Measurements from ENCODE around the gene BAAT.
"Not testable (repeated sequence)": the region's sequence is repeated elsewhere in the genome, so short reads cannot be mapped to it uniquely, and the experiment has no call there.

The BAAT gene

GRCh38 chr9:101384873-101385536, at the start of gene BAAT:
BAAT (minus strand) TSS chr9:101385006; CDS start chr9:101371404, 13,602 bp downstream.
- DNase-seq (ENCODE audit: low read depth, low spot score) = not testable (repeated sequence)

DNA sequence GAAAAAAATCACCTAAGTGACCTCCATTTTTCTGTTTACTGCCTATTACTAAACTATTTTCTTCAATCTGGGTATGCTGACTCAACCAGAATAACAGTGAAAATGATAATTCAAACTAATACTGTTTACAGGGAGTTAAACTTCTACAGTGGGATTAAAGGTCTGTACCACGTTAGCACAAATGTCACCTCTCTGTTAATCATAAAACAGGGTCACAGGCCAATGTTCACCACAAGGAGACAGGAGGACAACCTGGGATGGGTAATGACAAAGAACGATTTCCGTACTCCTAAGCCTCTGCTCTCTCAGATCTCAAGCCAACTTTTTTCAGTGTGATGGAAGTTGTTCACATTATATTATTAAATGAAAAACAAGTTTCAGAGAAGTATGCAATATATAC, 48.4 kb upstream of the BAAT start:
- DNase-seq (ENCODE audit: low read depth, low spot score) = no peak

GRCh38 chr9:101432740-101433139, 47.9 kb upstream of the BAAT start:
- DNase-seq (ENCODE audit: low read depth, low spot score) = no peak

GRCh38 chr9:101432171-101432570, 47.4 kb upstream of the BAAT start:
- no peak for DNase-seq (ENCODE audit: low read depth, low spot score)

GRCh38 chr9:101429736-101430135, 44.9 kb upstream of the BAAT start:
- DNase-seq (ENCODE audit: low read depth, low spot score) = no peak

DNA sequence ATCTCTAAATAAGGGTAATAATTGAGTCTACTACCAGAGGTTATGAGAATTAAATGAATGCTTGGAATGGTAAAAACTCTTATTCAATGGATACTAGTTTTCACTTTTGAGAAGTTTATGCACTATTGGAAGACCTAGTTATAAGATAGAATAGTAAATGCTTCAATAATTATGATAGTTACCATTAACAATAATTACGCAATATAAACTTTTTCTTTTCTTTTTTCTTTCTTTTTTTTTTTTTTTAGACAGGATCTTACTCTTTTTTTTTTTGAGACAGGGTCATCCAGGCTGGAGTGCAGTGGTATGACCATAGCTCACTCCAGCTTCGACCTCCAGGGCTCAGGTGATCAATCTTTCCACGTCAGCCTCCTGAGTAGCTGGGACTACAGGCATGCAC, 44.1 kb upstream of the BAAT start:
- no peak for DNase-seq (ENCODE audit: low read depth, low spot score)

GRCh38 chr9:101427957-101428655, 43.3 kb upstream of the BAAT start:
- no peak for DNase-seq (ENCODE audit: low read depth, low spot score)

- no peak for DNase-seq (ENCODE audit: low read depth, low spot score)
These were observed 42.6 kb upstream of the BAAT start for GRCh38 chr9:101427358-101427757.

GRCh38 chr9:101421653-101422065, 36.9 kb upstream of the BAAT start:
- DNase-seq (ENCODE audit: low read depth, low spot score) = no peak

- DNase-seq (ENCODE audit: low read depth, low spot score) = no peak
These were observed 35.1 kb upstream of the BAAT start for GRCh38 chr9:101419863-101420262.

- no peak for DNase-seq (ENCODE audit: low read depth, low spot score)
These were observed 34.0 kb upstream of the BAAT start for GRCh38 chr9:101418518-101419430.

DNA sequence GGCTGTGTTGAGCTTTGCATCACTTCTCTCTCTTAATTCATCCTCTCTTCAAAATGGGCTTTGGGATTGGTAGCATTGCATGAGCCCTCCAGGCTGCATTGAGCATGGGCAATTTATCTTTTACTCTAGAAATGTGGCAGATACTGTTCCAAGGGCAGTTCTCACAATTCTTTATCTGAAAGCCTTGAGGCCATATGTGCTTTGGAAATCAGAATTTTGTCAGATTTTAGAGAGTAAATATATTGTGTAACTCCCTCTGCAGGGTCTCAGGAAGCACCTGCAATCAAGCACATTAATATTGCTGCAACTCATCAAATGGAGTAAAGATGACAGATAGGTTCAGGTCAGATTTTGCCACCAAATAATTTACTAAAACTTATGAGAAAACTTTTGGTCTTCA, 33.2 kb upstream of the BAAT start:
- no peak for DNase-seq (ENCODE audit: low read depth, low spot score)

DNA sequence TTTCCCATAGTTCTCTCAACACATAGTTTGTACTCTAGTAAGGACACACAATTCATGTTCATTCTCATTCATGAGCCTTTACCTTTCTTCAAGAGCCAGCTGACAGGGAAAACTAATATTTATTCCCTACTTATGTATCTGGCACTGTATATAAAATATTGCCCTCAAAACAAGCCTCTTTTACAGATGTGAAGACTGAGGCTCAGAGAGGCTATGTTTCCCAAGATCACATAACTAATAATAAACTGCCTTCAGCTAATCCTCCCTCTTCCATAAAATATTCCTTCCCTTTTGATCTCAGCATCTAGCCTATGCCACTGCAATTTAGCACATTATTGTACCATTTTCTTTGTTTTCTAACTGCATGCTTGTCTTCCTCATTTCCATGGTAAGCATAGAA, 32.6 kb upstream of the BAAT start:
- no peak for DNase-seq (ENCODE audit: low read depth, low spot score)

DNA sequence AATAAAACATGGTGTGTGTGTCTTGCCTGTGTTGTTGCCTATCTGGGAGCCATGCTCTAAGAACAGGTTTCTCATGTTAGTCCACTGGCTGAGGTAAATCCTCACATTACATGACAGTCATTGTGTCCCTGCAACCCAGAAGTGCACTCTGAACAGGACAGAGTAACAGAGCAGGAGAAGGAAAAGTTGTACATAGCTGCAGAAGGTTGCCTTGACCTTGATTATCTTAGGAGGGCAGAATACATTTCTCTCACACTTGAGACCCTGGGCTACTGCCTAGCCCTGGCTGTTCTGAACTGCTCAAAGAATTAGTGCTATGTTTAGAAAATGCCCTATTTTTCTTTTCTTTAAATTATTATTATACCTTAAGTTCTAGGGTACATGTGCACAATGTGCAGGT, 30.8 kb upstream of the BAAT start:
- DNase-seq (ENCODE audit: low read depth, low spot score) = no peak

GRCh38 chr9:101414839-101415238, 30.0 kb upstream of the BAAT start:
- no peak for DNase-seq (ENCODE audit: low read depth, low spot score)

GRCh38 chr9:101409079-101409477, 24.3 kb upstream of the BAAT start:
- no peak for DNase-seq (ENCODE audit: low read depth, low spot score)

DNA sequence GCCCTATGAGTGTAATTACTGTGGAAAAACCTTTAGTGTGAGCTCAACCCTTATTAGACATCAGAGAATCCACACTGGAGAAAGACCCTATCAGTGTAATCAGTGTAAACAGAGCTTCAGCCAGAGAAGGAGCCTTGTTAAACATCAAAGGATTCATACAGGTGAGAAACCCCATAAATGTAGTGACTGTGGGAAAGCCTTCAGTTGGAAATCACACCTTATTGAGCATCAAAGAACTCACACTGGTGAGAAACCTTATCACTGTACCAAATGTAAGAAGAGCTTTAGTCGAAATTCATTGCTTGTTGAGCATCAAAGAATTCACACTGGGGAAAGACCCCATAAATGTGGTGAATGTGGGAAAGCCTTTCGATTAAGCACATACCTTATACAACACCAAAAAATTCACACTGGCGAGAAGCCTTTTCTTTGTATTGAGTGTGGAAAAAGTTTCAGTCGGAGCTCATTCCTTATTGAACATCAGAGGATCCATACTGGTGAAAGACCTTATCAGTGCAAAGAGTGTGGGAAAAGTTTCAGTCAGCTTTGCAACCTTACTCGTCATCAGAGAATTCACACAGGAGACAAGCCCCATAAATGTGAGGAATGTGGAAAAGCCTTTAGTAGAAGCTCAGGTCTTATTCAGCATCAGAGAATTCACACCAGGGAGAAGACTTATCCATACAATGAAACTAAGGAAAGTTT, 23.7 kb upstream of the BAAT start:
- no peak for DNase-seq (ENCODE audit: low read depth, low spot score)

DNA sequence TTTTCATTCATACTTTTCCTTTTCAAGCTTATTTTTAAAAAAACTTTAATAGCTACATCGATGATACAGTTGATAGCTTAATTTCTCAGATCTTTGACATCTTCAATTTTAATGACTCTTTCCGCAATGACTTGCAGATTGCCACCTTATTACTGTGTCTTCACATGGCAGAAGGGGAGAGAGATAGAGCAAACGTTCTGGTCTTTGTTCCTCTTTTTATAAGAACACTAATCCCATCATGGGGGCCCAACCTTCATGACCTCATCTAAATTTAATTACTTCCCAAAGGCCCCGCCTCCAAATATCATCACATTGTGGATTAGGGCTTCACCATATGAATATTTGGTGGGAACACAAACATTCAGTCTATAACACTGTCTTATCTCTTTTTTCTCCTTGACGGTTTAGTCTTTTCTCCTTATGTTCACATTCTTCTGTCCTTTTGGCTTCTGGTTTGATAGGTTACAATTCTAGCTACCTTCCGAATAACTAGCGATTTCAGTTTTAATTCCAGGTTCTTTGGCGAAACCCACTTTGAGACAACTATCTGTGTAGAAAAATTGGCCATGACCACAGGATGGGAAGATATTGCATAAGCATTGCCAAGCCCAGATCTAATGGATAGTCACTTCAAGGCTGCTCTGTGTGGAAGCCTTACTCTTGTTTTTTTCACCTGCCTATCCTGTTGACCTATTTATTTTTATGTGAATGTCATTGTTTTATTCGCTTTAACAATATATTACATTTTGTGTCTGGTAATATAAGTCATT, 18.9 kb upstream of the BAAT start:
- DNase-seq (ENCODE audit: low read depth, low spot score) = no peak

- no peak for DNase-seq (ENCODE audit: low read depth, low spot score)
These were observed 15.3 kb upstream of the BAAT start for GRCh38 chr9:101400120-101400519.

GRCh38 chr9:101399643-101399970, 14.8 kb upstream of the BAAT start:
- DNase-seq (ENCODE audit: low read depth, low spot score) = no peak

Measured in astrocyte of the hippocampus (primary cell).